ENCODE data around the gene CDH22.

CDH22 gene

GRCh38 chr20:46212252-46212651 is 96.0 kb downstream of the CDH22 start:
- no peak for DNase-seq

DNA sequence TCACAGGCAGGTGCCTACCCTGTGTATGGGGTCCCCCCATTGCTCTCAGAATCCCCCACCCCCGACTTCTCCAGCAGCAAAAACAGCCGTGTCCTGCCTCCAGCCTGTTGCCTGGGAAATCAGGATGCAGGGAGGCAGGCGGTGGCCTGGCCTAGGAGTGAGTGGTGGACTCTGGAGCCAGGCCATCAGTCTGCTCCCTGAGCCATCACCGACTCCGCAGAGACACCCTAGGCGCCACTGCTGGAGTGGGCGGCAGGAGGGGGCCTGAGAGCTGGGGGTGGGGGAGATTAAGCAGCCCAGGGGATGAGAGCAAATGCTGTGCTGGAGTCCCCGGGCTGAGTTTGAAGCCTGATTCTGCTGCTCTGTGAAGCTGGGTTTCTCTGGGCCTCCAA is 97.0 kb downstream of the CDH22 start:
- no peak for DNase-seq

DNA sequence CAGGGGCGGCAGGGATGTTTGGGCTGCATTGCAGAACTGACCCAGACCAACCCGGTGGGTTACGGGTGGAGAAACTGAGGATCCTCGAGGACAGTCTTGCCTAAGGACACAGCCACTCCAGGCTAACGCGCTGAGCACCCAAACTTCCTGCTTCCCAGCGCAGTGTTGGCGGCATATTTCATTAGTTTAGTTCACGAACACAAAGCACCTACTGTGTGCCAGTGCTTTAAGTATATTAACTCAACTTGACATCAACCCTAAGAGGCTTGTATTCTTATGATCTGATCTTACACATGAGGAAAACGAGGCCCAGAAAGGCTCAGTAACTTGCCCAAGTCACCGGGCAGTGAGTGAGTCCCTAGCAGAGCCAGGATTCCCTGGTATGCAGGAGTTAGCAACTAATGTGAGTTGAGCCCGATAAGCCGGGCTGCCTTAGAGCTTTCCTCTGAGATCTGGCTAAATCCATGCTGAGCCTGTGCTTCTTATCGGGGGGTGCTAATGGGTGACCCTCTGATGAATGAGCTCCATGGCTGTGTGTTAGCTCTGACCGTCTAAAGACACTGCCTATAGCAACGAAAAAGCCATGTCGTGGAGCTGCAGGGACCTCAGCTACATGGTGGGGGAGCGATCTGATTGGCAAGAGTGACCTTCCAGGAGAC is 97.5 kb downstream of the CDH22 start:
- DNase-seq = no peak

DNA sequence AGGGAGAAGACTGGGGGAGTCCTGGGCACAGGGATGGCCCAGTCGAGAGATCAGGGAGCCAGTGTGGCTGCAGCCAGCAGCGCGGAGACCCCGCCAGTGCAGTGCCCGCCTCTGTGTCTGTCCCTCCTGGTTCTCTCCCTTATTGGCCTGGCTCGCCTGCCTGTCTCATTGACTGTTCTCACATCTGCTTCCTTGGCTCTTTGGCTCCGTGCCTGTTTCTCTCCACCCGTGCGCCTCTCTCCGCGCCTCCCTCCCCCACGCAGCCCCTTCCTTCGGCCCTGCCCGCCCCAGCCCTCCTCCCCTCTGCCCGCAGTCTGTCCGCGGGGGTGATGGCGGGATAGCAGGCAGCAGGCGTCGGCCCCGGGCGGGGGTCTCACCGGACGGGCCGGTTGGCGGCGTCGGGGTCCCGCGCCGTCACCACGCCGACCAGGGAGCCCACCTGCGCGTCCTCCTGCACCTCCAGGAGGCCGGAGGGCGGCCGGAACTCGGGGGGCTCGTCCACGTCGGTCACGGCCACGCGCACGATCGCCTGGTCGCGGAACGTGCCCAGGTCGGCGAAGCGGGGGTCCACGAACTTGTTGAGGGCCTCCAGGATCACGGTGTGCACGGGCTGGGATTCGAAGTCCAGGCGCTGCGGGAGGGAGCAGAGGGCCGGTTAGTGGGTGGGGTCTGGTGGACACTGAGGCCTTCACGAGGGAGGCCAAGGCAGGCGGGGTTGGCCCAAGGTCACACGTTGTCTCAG is 98.2 kb downstream of the CDH22 start:
- DNase-seq = no peak

DNA sequence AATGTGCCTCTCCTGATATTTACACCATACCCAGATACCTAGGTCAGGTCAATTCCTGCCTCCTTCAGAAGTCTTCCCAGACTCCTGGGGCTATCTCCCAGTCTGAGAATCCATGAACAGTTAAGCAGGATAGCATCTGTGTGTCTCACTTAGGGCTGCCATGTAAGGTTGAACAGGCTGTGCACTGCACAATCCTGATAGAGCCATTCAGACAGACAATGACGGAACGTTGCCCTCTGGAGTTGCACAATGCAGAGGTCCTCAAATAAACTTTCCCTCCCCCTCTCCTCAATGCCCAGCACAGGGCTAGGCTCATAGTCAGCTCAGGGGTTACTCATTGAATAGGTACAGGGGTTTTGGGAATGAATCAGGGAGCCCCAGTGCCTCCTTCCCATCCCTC is 100.5 kb downstream of the CDH22 start:
- DNase-seq = no peak

DNA sequence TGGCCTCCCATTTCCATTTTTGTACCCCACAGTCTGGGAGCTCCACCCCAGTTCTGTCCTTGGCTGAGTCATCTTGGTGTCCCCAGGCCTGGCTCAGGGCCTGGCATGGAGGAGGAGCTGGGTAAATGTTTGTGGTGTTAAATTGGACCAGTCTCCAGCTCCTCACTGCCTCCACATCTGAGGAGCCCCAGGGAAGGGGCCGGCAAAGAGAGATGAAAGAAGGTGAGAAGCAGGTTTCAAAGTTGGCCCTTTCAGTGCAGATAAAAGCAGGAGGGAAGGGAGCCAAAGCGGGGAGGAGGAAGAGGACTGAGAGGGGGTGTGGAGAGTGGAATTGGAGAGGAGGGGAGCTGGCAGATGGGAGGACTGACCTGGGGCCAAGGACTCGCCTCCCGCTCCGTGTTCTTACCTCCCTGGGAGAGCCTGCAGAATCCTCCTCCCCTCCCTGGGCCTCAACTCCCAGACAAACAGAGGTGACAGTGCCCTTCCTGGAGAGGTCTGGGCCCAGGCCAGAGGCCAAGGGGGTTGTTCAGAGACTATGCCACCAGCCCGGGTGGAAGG is 101.2 kb downstream of the CDH22 start:
- no peak for DNase-seq

- no peak for DNase-seq
Observed at GRCh38 chr20:46206025-46206424, 102.3 kb downstream of the CDH22 start.

DNA sequence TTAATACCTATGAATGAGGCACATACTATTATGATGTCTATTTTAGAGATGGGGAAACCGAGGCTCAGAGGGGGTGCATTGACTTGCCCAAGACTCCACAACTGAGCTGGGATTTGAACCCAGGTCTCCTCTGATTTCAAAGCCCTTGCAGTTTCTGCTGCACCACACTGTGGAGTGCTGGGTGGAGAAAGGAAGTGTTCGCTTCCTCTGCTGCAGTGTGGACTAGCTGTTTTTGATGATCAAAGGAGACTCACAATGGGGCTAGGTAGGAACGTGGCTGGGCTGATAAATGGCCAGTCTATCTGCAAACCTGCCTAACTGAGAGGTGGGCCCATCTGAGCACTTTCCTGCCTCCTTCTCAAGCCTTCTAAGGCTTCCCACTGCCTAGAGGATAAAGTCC is 102.9 kb downstream of the CDH22 start:
- DNase-seq = no peak

DNA sequence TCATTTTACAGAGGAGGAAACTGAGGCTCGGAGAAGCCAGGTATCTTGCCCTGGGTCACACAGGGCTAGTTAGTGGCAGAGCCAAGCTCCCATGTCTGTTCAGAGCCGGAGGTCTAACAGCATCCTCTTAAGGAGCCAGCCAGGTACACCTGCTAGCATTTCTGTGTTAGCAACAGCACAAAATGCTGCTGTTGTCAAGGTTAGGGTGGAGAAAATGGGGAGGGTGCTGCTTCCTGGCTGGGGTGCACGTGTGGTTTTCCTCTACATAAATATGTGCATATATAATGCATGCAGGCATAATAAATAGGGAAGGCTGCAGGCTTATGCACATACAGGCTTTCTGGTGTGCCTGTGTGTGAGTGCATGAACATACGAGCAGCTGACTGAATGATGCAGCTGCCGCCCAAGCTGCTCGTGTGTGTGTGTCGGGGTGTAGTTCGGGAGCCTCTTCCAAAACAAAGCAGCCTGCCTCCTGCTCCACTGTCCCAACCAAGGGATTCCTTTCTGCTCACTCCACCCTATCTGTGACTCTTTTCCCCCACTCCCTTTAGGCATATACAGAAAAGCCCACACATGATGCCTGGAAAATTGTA is 103.6 kb downstream of the CDH22 start:
- DNase-seq = no peak

DNA sequence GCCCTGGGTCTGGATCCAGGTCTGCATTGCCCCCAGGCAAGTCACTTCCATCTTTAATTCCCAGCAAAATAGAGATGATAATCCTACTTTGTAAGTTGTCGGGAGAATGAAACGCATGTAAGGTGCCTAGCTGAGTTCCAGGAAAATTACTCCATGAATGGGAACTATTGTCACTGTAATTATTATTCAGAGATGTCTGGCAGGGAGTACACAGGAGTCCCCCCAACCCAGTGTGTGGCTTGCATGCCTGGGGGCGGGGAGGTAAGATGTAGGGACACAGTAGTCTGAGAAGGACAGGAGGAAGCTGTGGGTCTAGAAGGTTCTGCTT is 104.8 kb downstream of the CDH22 start:
- no peak for DNase-seq

- DNase-seq = no peak
Observed at GRCh38 chr20:46202766-46203509, 105.4 kb downstream of the CDH22 start.

GRCh38 chr20:46200582-46201570 is 107.4 kb downstream of the CDH22 start:
- no peak for DNase-seq

GRCh38 chr20:46199198-46199597 is 109.1 kb downstream of the CDH22 start:
- DNase-seq = no peak

DNA sequence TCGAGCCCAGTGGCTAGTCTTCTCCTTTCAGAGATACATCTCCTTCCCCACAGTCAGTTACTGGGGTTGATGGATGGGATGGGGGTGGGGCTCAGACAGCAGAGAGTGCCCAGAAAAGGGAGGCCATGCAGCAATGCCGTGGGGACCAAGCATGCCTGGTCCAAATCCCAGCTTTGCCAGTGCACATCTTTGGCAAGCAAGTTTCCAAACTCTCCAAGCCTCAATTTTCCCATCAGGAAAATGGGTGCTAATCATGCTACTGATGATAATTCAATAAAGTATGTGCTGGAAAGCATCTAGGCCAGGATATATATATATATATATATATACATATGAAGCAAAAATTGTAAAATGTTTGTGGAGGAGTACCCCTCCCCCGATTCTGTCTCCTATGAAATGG is 111.3 kb downstream of the CDH22 start:
- DNase-seq = no peak

GRCh38 chr20:46195264-46196036 is 112.8 kb downstream of the CDH22 start:
- no peak for DNase-seq

GRCh38 chr20:46194409-46194808 is 113.9 kb downstream of the CDH22 start:
- no peak for DNase-seq

GRCh38 chr20:46192376-46192944 is 115.8 kb downstream of the CDH22 start:
- DNase-seq = no peak

GRCh38 chr20:46191611-46192010 is 116.7 kb downstream of the CDH22 start:
- no peak for DNase-seq

DNA sequence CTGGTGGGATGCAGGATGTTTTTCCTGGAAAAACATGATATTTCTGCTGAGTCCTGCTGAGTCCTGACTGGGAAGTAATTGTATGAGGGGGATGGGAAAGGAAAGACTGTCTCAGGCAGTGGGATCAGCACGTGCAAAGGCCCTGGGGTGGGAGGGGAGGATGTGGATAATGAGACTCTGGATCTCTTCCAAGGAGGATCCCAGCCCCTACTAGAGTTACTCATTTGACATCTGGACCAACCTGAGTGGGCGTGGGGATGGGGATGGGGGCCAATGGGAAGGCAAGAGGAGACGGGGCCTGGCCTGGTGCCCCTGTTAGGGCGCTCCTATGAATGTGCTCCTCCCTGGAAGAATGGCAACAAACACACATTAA is 117.1 kb downstream of the CDH22 start:
- DNase-seq = no peak

DNA sequence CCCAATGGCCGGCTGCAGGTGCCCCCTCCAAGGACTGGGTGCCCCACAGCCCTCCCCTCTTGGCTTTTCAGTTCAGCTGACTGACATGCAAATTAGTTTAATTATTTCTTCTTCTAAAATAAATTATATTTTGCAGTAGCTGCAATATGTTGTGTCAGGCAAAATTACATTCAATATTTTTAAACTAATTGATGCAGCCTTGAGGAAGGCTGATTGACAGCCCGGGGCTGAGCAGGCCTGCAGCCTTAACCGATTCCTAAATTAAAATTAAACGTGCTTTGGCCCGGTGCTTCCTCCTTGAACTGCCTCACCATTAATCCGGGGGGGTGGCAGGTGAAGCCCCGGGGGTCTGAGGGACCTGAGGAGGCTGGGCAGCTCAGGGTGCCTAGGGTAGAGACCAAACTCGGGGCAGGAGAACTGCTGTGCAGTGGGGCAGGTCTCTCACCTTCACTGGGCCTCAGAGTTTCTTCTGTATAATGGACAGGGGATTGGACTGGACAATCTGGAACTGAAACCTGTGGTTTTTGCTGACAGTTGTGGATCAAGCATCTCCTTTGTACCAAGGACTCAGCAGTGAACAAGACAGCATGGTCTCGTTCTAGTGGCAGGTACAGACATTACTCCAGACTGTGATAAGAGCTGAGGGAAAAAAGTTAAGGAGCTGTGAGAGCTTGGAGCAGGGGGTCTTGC is 117.7 kb downstream of the CDH22 start:
- no peak for DNase-seq

Measured in NCI-H187 treated with DMSO at 0.1 percent for 48 hours (cell line).